Loucy (cell line): ENCODE results near the gene PTPRN2.

Experiments
- EZH2phosphoT487 ChIP-seq: fragments of 200-600 bp; IDR thresholded peaks from 2 replicates; pipeline ENCODE4 v1.6.1; 2018; ENCODE audit warnings: antibody characterized with exemption, mild to moderate bottlenecking, moderate library complexity, borderline replicate concordance
- TF ChIP-seq, protein P1 (sequence below): fragments of 200-600 bp; sonication (generic); conservative IDR thresholded peaks from 2 replicates; pipeline ENCODE4 v1.5.1; 2014; ENCODE audit warnings: mild to moderate bottlenecking, antibody characterized with exemption, low read length

DNA sequence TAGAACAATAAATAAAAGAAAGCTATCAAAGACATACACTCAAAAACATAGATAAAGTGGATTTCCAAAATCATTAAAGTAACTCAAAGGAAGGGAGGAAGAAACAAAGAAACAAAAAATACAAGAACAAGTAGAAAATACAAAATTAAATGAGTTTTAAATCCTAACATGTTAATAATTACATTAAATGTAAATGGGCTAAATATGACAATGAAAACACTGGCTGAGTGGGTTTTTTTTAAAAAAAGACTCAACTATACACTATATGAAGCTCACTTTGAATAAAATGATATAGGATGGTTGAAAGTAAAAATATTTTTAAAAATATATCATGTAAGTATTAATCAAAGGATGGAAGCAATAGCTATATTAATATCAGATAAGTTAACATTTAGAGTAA, 371.4 kb downstream of the PTPRN2 start:
- TF ChIP-seq EZH2phosphoT487 = no peak
- TF ChIP-seq, protein P1, sequence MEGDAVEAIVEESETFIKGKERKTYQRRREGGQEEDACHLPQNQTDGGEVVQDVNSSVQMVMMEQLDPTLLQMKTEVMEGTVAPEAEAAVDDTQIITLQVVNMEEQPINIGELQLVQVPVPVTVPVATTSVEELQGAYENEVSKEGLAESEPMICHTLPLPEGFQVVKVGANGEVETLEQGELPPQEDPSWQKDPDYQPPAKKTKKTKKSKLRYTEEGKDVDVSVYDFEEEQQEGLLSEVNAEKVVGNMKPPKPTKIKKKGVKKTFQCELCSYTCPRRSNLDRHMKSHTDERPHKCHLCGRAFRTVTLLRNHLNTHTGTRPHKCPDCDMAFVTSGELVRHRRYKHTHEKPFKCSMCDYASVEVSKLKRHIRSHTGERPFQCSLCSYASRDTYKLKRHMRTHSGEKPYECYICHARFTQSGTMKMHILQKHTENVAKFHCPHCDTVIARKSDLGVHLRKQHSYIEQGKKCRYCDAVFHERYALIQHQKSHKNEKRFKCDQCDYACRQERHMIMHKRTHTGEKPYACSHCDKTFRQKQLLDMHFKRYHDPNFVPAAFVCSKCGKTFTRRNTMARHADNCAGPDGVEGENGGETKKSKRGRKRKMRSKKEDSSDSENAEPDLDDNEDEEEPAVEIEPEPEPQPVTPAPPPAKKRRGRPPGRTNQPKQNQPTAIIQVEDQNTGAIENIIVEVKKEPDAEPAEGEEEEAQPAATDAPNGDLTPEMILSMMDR = no peak
